H1 (cell line): Measurements from ENCODE around the gene UVRAG. TPM values are rescaled to one million over a fixed set of nuclear protein-coding genes. Genes with fewer than 3 reads are reported as not detected.
A peak's percentile ranks its signal among the peaks of the same experiment; 100 is the strongest.

Source experiments
- CTCF ChIA-PET: fragments of 300-600 bp; sonication (Branson Sonifier 250); formaldehyde crosslinking; loops from one replicate; lab custom pipeline; 2021; ENCODE audit not compliant: partially characterized antibody; lab: Charles Lee
- POLR2A ChIA-PET: fragments of 300-600 bp; sonication (Branson Sonifier 250); formaldehyde crosslinking; loops from one replicate; lab custom pipeline; 2021; ENCODE audit warnings: inconsistent platforms; ENCODE audit not compliant: partially characterized antibody; lab: Charles Lee
- DNase-seq, 2 experiments: peaks; one replicate each; pipeline versions ENCODE4 v3.0.0 to v3.0.0-alpha.2; 2010 to 2022; ENCODE audit warnings: low spot score in 2 of 2, low read depth in 1 of 2, mixed read lengths in 1 of 2
- FAIRE-seq: peaks from 2 replicates; lab custom pipeline; 2011; peaks lifted over from hg19 to GRCh38; lab: Jason Lieb, UNC
- H2AFZ ChIP-seq: 2 replicates; pipeline ENCODE4 v1.8.1; 2012; ENCODE audit warnings: low read length, inconsistent platforms
- H2AK5ac ChIP-seq: 2 replicates; pipeline ENCODE4 v1.6.1; 2013; ENCODE audit warnings: low read depth, low read length
- H2BK120ac ChIP-seq: replicated peaks from 2 replicates; pipeline ENCODE3; 2013; ENCODE audit warnings: low read depth, low read length, inconsistent platforms
- H2BK12ac ChIP-seq: 2 replicates; pipeline ENCODE4 v1.6.1; 2013; ENCODE audit warnings: low read depth, low read length
- H2BK15ac ChIP-seq: 2 replicates; pipeline ENCODE4 v1.6.1; 2013; ENCODE audit warnings: low read length
- H2BK20ac ChIP-seq: 2 replicates; pipeline ENCODE4 v1.6.1; 2013; ENCODE audit warnings: low read length
- H2BK5ac ChIP-seq: 2 replicates; pipeline ENCODE4 v1.6.1; 2013; ENCODE audit warnings: low read depth, low read length
- H3K14ac ChIP-seq: 2 replicates; pipeline ENCODE4 v1.6.1; 2013; ENCODE audit warnings: inconsistent platforms; ENCODE audit not compliant: insufficient read length
- H3K18ac ChIP-seq: 2 replicates; pipeline ENCODE4 v1.6.1; 2013; ENCODE audit warnings: low read length; ENCODE audit errors: extremely low read depth
- H3K23ac ChIP-seq: 2 replicates; pipeline ENCODE4 v1.6.1; 2013; ENCODE audit warnings: inconsistent platforms; ENCODE audit not compliant: insufficient read length
- H3K23me2 ChIP-seq: 2 replicates; pipeline ENCODE4 v1.6.1; 2013; ENCODE audit warnings: low read depth, low read length
- H3K27ac ChIP-seq: 2 replicates; pipeline ENCODE4 v1.6.1; 2011; ENCODE audit warnings: low read depth, low read length, inconsistent platforms
- H3K27me3 ChIP-seq, 4 experiments: replicated peaks in 1 of 4; 1 replicate in 1 of 4; 2 replicates in 3 of 4; pipeline versions ENCODE4 v1.6.1 to v1.8.1; 2011 to 2013; ENCODE audit warnings: low read length in 3 of 4, mild to moderate bottlenecking in 3 of 4, inconsistent platforms in 2 of 4, mixed read lengths in 2 of 4, moderate library complexity in 1 of 4; ENCODE audit not compliant: control insufficient read depth in 3 of 4, insufficient read depth in 3 of 4; ENCODE audit errors: extremely low read depth in 1 of 4
- H3K36me3 ChIP-seq, 4 experiments: 2 replicates each; pipeline versions ENCODE4 v1.6.1 to v1.8.1; 2011 to 2013; ENCODE audit warnings: mild to moderate bottlenecking in 4 of 4, low read length in 3 of 4, moderate library complexity in 2 of 4, control low read depth in 1 of 4, inconsistent platforms in 1 of 4; ENCODE audit not compliant: insufficient read depth in 4 of 4, control insufficient read depth in 2 of 4
- H3K4ac ChIP-seq: replicated peaks from 2 replicates; pipeline ENCODE3; 2013; ENCODE audit warnings: low read length, low read depth, mixed read lengths, inconsistent platforms; ENCODE audit not compliant: insufficient read length
- H3K4me1 ChIP-seq, 4 experiments: replicated peaks in 1 of 4; 1 replicate in 1 of 4; 2 replicates in 3 of 4; pipeline versions ENCODE4 v1.6.1 to v1.8.1; 2011 to 2013; ENCODE audit warnings: low read length in 3 of 4, inconsistent platforms in 2 of 4, mixed read lengths in 1 of 4; ENCODE audit not compliant: insufficient read depth in 4 of 4, control insufficient read depth in 3 of 4
- H3K4me2 ChIP-seq, 2 experiments: 2 replicates each; pipeline versions ENCODE4 v1.6.1 to v1.8.1; 2011 to 2013; ENCODE audit warnings: low read depth in 2 of 2, low read length in 2 of 2, control low read depth in 1 of 2, inconsistent platforms in 1 of 2, mild to moderate bottlenecking in 1 of 2; ENCODE audit not compliant: insufficient read depth in 1 of 2
- H3K4me3 ChIP-seq, 4 experiments: fragments of 200-600, 300-600 bp in 1 of 4; sonication (generic), shearing (Covaris generic), sonication (Bioruptor Twin) in 1 of 4; 2 replicates each; pipeline versions ENCODE4 v1.5.1 to v1.8.1; 2011 to 2016; ENCODE audit warnings: low read length in 4 of 4, low read depth in 3 of 4, control low read depth in 2 of 4, inconsistent platforms in 2 of 4, mild to moderate bottlenecking in 2 of 4, mixed read lengths in 1 of 4, moderate library complexity in 1 of 4; ENCODE audit not compliant: insufficient read depth in 2 of 4; ENCODE audit errors: extremely low read depth in 1 of 4
- H3K56ac ChIP-seq: replicated peaks from 2 replicates; pipeline ENCODE3; 2013; ENCODE audit warnings: low read depth, mild to moderate bottlenecking, mixed read lengths, low read length, inconsistent platforms; ENCODE audit not compliant: insufficient read length
- H3K79me1 ChIP-seq: 2 replicates; pipeline ENCODE4 v1.6.1; 2013; ENCODE audit warnings: low read depth, low read length, control low read depth
- H3K79me2 ChIP-seq, 2 experiments: 2 replicates each; pipeline versions ENCODE4 v1.6.1 to v1.8.1; 2012 to 2013; ENCODE audit warnings: low read length in 2 of 2, mild to moderate bottlenecking in 2 of 2, inconsistent platforms in 1 of 2; ENCODE audit not compliant: insufficient read depth in 2 of 2, control insufficient read depth in 1 of 2
- H3K9ac ChIP-seq, 4 experiments: replicated peaks in 1 of 4; 1 replicate in 1 of 4; 2 replicates in 3 of 4; pipeline versions ENCODE4 v1.6.1 to v1.8.1; 2011 to 2013; ENCODE audit warnings: low read depth in 3 of 4, low read length in 3 of 4, control low read depth in 2 of 4, mild to moderate bottlenecking in 2 of 4, moderate library complexity in 2 of 4, inconsistent platforms in 1 of 4; ENCODE audit errors: extremely low read depth in 1 of 4
- H3K9me3 ChIP-seq, 2 experiments: 2 replicates each; pipeline versions ENCODE4 v1.6.1 to v1.8.1; 2012 to 2013; ENCODE audit warnings: mild to moderate bottlenecking in 2 of 2, moderate library complexity in 2 of 2, control low read depth in 1 of 2, inconsistent platforms in 1 of 2, low read depth in 1 of 2, low read length in 1 of 2, mixed read lengths in 1 of 2; ENCODE audit not compliant: insufficient read depth in 2 of 2
- H4K20me1 ChIP-seq, 2 experiments: replicated peaks in 1 of 2; 2 replicates each; pipeline versions ENCODE3 to v1.8.1; 2011 to 2013; ENCODE audit warnings: inconsistent platforms in 2 of 2, low read length in 2 of 2, mild to moderate bottlenecking in 1 of 2; ENCODE audit not compliant: insufficient read depth in 2 of 2, control insufficient read depth in 1 of 2
- H4K5ac ChIP-seq: 2 replicates; pipeline ENCODE4 v1.6.1; 2013; ENCODE audit warnings: low read length, low read depth, mixed read lengths, inconsistent platforms; ENCODE audit not compliant: insufficient read length
- H4K8ac ChIP-seq: 2 replicates; pipeline ENCODE4 v1.8.0; 2013; ENCODE audit warnings: mild to moderate bottlenecking, moderate library complexity, low read length, inconsistent platforms; ENCODE audit not compliant: insufficient read depth; ENCODE audit errors: extremely low read depth
- H4K91ac ChIP-seq: replicated peaks from 2 replicates; pipeline ENCODE3; 2013; ENCODE audit warnings: low read length, mixed read lengths, inconsistent platforms; ENCODE audit not compliant: insufficient read length
- ASH2L ChIP-seq: fragments of 200-600, 300-600 bp; sonication (generic); IDR thresholded peaks from one replicate; pipeline ENCODE4 v1.7.1; 2017; ENCODE audit warnings: low read length
- CBX5 ChIP-seq: fragments of 300-800, 300-1000 bp; sonication (generic); IDR thresholded peaks from 2 replicates; pipeline ENCODE4 v1.7.1; 2016; ENCODE audit warnings: antibody characterized with exemption, low read length, low read depth
- CREB1 ChIP-seq: IDR thresholded peaks from 2 replicates; pipeline ENCODE4 v1.6.1; 2012; ENCODE audit warnings: inconsistent platforms
- GABPA ChIP-seq: IDR thresholded peaks from 2 replicates; pipeline ENCODE4 v1.6.1; 2011; ENCODE audit warnings: mild to moderate bottlenecking, low read length, moderate library complexity, borderline replicate concordance; ENCODE audit not compliant: insufficient read depth
- JUND ChIP-seq: IDR thresholded peaks from 2 replicates; pipeline ENCODE4 v1.6.1; 2011; ENCODE audit warnings: mild to moderate bottlenecking, improper control_type of control experiment, low read length
- MAX ChIP-seq: IDR thresholded peaks from 2 replicates; pipeline ENCODE4 v1.6.1; 2012; ENCODE audit warnings: inconsistent platforms
- NANOG ChIP-seq: IDR thresholded peaks from 2 replicates; pipeline ENCODE4 v1.6.1; 2011; ENCODE audit warnings: low read length, low read depth, mild to moderate bottlenecking, inconsistent platforms; ENCODE audit not compliant: insufficient read depth, poor library complexity, severe bottlenecking
- RBBP5 ChIP-seq: IDR thresholded peaks from 2 replicates; pipeline ENCODE4 v1.7.1; 2012; ENCODE audit warnings: low read depth, mild to moderate bottlenecking, inconsistent platforms, low read length, moderate library complexity, borderline replicate concordance
- SAP30 ChIP-seq: fragments of 300-600 bp; sonication (generic); IDR thresholded peaks from 2 replicates; pipeline ENCODE4 v1.7.1; 2012; ENCODE audit warnings: low read length, moderate library complexity, mild to moderate bottlenecking, inconsistent platforms; ENCODE audit not compliant: insufficient read depth, insufficient replicate concordance
- SIX5 ChIP-seq: IDR thresholded peaks from 2 replicates; pipeline ENCODE4 v1.6.1; 2011; ENCODE audit warnings: mild to moderate bottlenecking, low read depth, low read length
- SUZ12 ChIP-seq: fragments of 200-600 bp; sonication (generic); IDR thresholded peaks from 2 replicates; pipeline ENCODE4 v1.6.1; 2012; ENCODE audit warnings: mild to moderate bottlenecking, inconsistent platforms, low read length, moderate library complexity, mixed read lengths
- WGBS, 2 experiments: shearing (Covaris generic) in 1 of 2; methylation state at CpG; one replicate each; pipeline versions ENCODE4 v1.1.6 to v1.1.7; 2013 to 2015; ENCODE audit warnings: low lambda C conversion rate in 2 of 2, mixed read lengths in 2 of 2, inconsistent platforms in 1 of 2, low coverage in 1 of 2, missing lambda C conversion rate in 1 of 2; ENCODE audit not compliant: insufficient replicate concordance in 2 of 2, insufficient coverage in 1 of 2, insufficient read length in 1 of 2; ENCODE audit errors: extremely low coverage in 1 of 2, missing lambda C conversion rate in 1 of 2; 5-methylcytosine and 5-hydroxymethylcytosine counted together
- polyA plus RNA-seq, 7 experiments: library from polyadenylated mRNA; depleted of rRNA in 3 of 7; stranded (reverse) in 5 of 7; unstranded in 2 of 7; fragments of >200 nt in 5 of 7; fragments of 200-250 nt in 2 of 7; gene quantifications; 1 replicate in 5 of 7; 2 replicates in 1 of 7; 4 replicates in 1 of 7; pipeline versions ENCODE4 v1.2.1 to v1.2.3, GENCODE V29; 2011 to 2013; ENCODE audit warnings: missing spikeins in 2 of 7, mixed read lengths in 2 of 7
- total RNA-seq: library from RNA; stranded (reverse); fragmentation: NEBNext Ultra II Directional; extraction: Animal tissue kit (Norgen Biotek cat#: 25700); gene quantifications from 2 replicates; pipeline ENCODE4 v1.2.1, GENCODE V29; 2021

UVRAG gene
- total and polyA plus RNA-seq, 2 of the 8 experiments (the other 6 are each of a cell fraction or from before 2014, with no cell fraction given) = 5.5 to 14.7 TPM

GRCh38 chr11:76152741-76153570, 337.9 kb downstream of the UVRAG start:
- Histone ChIP-seq H3K27ac (no peak overlapping the region), H3K36me3 (no peaks in the 10 kb centered on the region), H3K79me2 (no peaks in the 10 kb centered on the region), H3K18ac (no peak overlapping the region; the same call in 1 of the 2 replicates), H3K14ac (no peak overlapping the region), H2BK20ac (no peak overlapping the region), H2BK15ac (0 out of 2 replicates have a peak overlapping the region, but pooled peaks have one; percentile 37), H3K4ac (no peak overlapping the region), H3K4me3 (peak overlapping the region in 2 of 4 experiments; percentile 37 to 64; a peak in 5 of 8 replicates), H4K8ac (no peak overlapping the region), H4K91ac (no peak overlapping the region), H3K27me3 (peaks cover 0 to 14% (median 11%) of the 10 kb centered on the region in 4 experiments; a peak in 5 of 7 replicates), H2BK120ac (no peak overlapping the region), H3K79me1 (no peaks in the 10 kb centered on the region), H2BK12ac (peak overlapping the region; percentile 6; the same call in 1 of the 2 replicates), H3K23ac (no peak overlapping the region), H2AK5ac (no peak overlapping the region), H3K23me2 (no peaks in the 10 kb centered on the region), H3K4me2 (peak overlapping the region; percentile 1 to 69; a peak in 3 of 4 replicates), H4K5ac (no peak overlapping the region), H3K4me1 (peaks cover 0 to 3% (median 2%) of the 10 kb centered on the region in 4 experiments; a peak in 2 of 7 replicates), H4K20me1 (no peaks in the 10 kb centered on the region), H2AFZ (peak overlapping the region; percentile 86; the same call in 1 of the 2 replicates), H3K56ac (no peak overlapping the region), H3K9ac (no peak overlapping the region), H2BK5ac (no peak overlapping the region), H3K9me3 (no peaks in the 10 kb centered on the region)
- no peak for FAIRE-seq
- ChIA-PET POLR2A (interaction anchor here (0.6 to 1.2 kb wide), 5 partner anchors 15 to 256 kb away, joined by 3 to 4 read pairs (median 3); no protein-coding TSS in a partner anchor), CTCF (interaction anchor here (0.6 to 3.0 kb wide), 58 partner anchors 9 to 533 kb away, joined by 3 to 44 read pairs (median 4); partner anchors contain the start of gene MOGAT2)
- WGBS, 2 experiments = 68% methylated on average over 13 of the region's 13 CpGs; no CpG with 5 or more reads in 1 of the 2 experiments
- DNase-seq = no peak
- TF ChIP-seq ASH2L (no peak), MAX (no peak), SAP30 (no peak), SIX5 (no peak), CBX5 (no peak), SUZ12 (no peak), CREB1 (no peak), GABPA (no peak), JUND (no peak), NANOG (no peak), RBBP5 (no peak)
